Measurements from ENCODE around the gene FAIM2. TPM values are rescaled to one million over a fixed set of nuclear protein-coding genes. Genes with fewer than 3 reads are reported as not detected.
A peak's percentile ranks its signal among the peaks of the same experiment; 100 is the strongest.

The FAIM2 gene
- polyA plus RNA-seq (2013, experiment 1 of 2), result 0.50 TPM
- polyA plus RNA-seq (2013, experiment 2 of 2), result 1.3 TPM

DNA sequence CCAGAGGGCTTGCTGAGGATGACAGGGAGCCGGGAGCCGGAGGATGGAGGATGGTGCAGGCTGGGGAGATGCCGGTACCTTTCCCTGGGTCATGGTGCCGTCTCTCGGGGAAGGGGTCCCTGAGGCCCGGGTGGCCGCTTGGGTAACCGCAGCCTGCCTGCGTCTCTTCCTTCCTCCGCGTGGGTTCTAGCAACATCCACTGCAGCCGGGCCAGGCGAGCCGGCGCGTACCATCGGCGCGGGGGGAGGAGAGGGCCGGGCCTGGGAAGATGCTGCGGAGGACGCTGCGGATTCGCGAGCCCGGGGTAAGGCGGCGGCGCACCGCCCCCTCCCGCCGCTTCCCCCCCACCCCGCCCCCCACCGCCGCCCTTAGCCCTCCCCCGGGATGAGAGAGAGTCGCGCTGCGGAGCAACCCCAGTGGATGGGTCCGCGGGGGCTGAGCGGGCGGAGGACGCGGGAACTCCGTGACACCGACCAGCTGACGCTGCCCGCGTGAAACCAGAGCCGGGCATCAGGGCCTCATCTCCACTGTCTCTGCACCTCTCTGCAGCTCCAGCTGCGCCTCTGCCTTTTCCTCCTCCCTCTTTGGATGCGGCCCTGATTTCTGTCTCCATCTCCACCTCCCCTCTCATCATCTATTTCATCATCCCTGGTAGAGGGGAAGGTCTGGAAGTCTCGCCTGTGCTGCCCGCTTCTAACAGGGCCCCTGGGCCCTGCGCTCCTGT is at the start of gene FAIM2:
TSS of gene FAIM2 (minus strand) at position 201 of the 724 bp plus-strand sequence. CDS start at position 93, 108 bp downstream.
- H3K27ac ChIP-seq (ENCODE audit: low read depth, low read length), result no peak within 1 kb of the TSS
- peaks cover 25% of the 10 kb centered on the region for H3K27me3 ChIP-seq (ENCODE audit: insufficient read depth, low read length)
- no peaks in the 10 kb centered on the region for H3K9me3 ChIP-seq (ENCODE audit: insufficient read depth, low read depth, low read length)
- WGBS, result 21% methylated on average over 41 of the region's 56 CpGs
- H3K36me3 ChIP-seq (ENCODE audit: insufficient read depth, low read length), result no peaks in the 10 kb centered on the region
- no peak within 1 kb of the TSS for H3K9ac ChIP-seq (ENCODE audit: low read depth, low read length)
- 0 out of 2 replicates have a peak, but pooled peaks cover 4% of the 10 kb centered on the region for H3K4me1 ChIP-seq (ENCODE audit: insufficient read depth, low read length)
- H3K4me3 ChIP-seq (ENCODE audit: low read length), result peak within 1 kb of the TSS; percentile 45

DNA sequence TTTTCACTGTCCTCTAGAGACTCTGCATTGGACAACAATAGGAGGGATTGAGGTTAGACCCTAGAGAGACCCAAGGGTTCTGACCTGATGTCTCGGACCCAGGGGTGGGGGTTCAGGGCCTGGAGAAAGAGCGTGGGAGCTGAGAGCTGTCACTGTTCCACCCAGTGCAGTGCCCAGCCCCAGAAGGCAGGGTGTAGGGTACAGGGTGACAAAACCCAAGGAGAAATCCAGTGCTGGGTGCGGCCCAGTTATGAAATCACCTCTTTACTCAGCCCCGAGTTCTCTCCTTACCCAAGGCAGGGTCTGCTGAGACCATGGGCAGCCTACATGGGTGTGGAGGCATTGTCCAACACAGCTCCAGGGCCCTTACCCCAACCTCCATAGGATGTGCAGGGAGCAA is 49.5 kb upstream of the FAIM2 start:
- H3K9ac ChIP-seq (ENCODE audit: low read depth, low read length), result no peak overlapping the region
- no peak overlapping the region for H3K27ac ChIP-seq (ENCODE audit: low read depth, low read length)
- H3K36me3 ChIP-seq (ENCODE audit: insufficient read depth, low read length), result no peaks in the 10 kb centered on the region
- no peaks in the 10 kb centered on the region for H3K4me1 ChIP-seq (ENCODE audit: insufficient read depth, low read length)
- no peaks in the 10 kb centered on the region for H3K9me3 ChIP-seq (ENCODE audit: insufficient read depth, low read depth, low read length)
- H3K27me3 ChIP-seq (ENCODE audit: insufficient read depth, low read length), result peaks cover 29% of the 10 kb centered on the region
- no peak overlapping the region for H3K4me3 ChIP-seq (ENCODE audit: low read length)
- WGBS, result 95% methylated on average over 4 of the region's 4 CpGs

DNA sequence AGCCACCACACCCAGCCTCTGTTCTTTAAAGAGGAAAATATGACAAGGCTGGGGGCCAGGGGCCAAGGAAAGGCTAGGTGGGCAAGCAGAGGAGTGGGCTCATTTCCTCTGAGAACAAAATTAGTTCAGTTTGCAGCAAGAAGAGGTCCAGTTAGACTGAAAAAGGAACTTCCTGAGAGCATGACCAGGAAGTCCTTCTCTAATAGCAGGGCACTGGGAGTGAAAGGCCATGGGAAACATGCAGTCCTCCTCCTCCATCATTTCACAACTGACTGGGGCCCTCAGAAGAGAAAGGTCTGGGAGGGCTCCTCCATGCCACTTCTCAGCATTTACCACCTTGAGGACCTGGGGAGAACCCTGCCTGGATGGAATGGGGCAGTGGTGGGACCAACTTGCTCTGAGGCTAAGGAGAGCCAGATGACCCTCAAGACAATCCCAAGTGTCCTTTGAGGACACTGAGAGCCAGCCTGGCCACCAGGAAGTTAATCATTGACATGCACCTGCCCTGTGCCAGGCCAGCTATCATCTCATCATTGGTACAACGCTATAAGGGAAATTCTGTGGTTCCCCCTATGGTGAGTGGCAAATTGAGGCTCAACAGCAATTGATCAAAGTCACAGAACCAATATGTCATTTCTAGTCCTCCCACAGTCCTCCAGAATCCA is 48.8 kb upstream of the FAIM2 start:
- Histone ChIP-seq H3K27ac (ENCODE audit: low read depth, low read length) (no peak overlapping the region), H3K9me3 (ENCODE audit: insufficient read depth, low read depth, low read length) (no peaks in the 10 kb centered on the region), H3K36me3 (ENCODE audit: insufficient read depth, low read length) (no peaks in the 10 kb centered on the region), H3K4me3 (ENCODE audit: low read length) (no peak overlapping the region), H3K4me1 (ENCODE audit: insufficient read depth, low read length) (0 out of 2 replicates have a peak, but pooled peaks cover 2% of the 10 kb centered on the region), H3K9ac (ENCODE audit: low read depth, low read length) (no peak overlapping the region), H3K27me3 (ENCODE audit: insufficient read depth, low read length) (peaks cover 25% of the 10 kb centered on the region)
- 74% methylated on average over 1 of the region's 1 CpG for WGBS

DNA sequence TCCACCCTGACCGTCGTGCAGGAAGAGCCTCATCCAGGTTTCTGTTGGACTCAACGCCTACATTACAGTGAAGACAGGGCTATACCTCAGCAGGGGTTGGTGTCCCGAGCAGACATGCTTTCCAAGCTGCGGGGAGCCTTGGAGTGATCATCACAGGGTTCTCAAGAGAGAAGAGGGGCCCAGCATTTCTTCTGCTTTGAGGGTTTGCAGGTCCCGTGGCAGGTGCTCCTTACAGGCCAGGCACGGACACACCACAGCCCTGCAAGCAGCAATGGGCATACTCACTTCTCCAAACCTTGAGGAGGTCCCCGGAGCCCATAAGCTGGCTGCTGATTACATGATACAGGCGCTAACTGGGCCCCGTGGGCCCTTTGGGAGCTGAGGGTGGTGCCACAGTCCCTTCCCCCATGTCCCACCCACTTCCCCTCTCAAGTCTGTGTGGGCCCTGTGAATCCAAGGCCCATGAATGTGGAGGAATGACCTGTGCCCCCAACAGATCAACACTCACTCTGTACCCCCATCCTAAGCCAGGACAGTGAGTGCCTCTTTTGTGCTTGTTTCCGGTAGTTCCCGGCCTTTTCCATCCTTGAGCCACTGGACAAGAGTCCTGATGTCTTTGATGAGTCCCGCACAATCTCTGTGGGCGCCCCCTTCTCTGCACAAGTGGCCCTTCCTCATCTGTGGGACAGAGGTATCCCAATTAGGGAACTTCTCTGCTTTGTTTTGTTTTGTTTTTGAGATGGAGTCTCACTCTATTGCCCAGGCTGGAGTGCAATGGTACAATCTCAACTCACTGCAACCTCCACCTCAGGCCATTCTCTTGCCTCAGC is 47.9 kb upstream of the FAIM2 start:
- H3K4me1 ChIP-seq (ENCODE audit: insufficient read depth, low read length), result 0 out of 2 replicates have a peak, but pooled peaks cover 2% of the 10 kb centered on the region
- H3K36me3 ChIP-seq (ENCODE audit: insufficient read depth, low read length), result no peaks in the 10 kb centered on the region
- no peak overlapping the region for H3K27ac ChIP-seq (ENCODE audit: low read depth, low read length)
- H3K4me3 ChIP-seq (ENCODE audit: low read length), result no peak overlapping the region
- no peak overlapping the region for H3K9ac ChIP-seq (ENCODE audit: low read depth, low read length)
- peaks cover 21% of the 10 kb centered on the region for H3K27me3 ChIP-seq (ENCODE audit: insufficient read depth, low read length)
- H3K9me3 ChIP-seq (ENCODE audit: insufficient read depth, low read depth, low read length), result no peaks in the 10 kb centered on the region
- WGBS, result 85% methylated on average over 14 of the region's 14 CpGs

DNA sequence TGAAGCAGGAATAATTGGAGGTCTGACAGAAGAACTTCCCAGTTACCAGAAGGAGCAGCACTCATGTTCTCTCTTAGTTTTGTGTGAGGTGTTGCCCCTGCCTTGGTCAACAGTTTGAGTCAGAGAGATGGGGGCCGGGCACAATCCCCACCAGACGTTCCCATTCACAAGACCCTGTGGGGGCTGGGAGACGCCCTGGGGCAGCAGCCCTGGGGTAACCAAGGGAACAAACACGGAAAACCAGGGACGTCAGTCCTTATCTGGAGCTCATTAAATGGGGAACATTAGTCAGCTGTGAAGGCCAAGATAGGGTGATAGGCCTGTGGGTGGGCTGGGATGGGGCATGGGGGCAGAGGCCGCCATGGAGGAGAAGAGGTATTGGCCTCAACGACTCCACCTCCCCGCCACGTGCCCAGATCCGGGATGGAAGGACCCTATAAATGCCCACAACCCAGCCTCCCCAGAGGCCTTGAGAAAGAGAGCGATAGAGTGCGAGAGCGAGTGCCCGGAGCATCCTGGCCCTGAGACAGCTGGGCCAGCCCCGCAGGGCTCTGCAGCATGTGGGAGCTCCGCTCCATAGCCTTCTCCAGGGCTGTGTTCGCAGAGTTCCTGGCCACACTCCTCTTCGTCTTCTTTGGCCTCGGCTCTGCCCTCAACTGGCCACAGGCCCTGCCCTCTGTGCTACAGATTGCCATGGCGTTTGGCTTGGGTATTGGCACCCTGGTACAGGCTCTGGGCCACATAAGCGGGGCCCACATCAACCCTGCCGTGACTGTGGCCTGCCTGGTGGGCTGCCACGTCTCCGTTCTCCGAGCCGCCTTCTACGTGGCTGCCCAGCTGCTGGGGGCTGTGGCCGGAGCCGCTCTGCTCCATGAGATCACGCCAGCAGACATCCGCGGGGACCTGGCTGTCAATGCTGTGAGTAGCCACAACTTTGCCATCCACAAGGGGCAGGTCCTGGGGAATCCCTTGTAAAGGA is 46.9 kb upstream of the FAIM2 start, which contains the start of gene AQP2:
TSS of gene AQP2 (plus strand) at position 465 of the 979 bp plus-strand sequence. CDS start at position 559, 94 bp downstream.
- H3K4me1 ChIP-seq (ENCODE audit: insufficient read depth, low read length), result peaks cover 11% of the 10 kb centered on the region
- WGBS, result 91% methylated on average over 32 of the region's 32 CpGs
- no peak within 1 kb of the TSS for H3K27ac ChIP-seq (ENCODE audit: low read depth, low read length)

DNA sequence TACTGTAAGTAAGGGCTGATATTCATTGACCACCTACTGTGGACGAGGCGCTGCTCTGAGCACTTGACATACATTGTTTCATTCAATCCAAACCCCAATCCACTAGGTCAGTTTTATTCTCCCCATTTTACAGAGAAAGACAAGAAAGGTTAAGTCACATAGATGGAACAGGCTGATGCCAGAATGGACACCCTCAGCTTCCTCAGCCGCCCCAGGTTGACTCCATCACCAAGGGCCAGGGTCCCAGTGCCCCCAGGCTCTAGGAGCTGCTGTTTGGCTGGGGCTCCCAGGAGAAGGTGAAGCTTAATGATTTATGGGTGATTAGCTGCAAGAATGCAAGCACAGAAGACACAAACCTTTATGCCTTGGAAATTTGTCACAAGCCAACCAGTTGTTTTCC is 46.2 kb upstream of the FAIM2 start:
- H3K36me3 ChIP-seq (ENCODE audit: insufficient read depth, low read length), result no peaks in the 10 kb centered on the region
- H3K4me1 ChIP-seq (ENCODE audit: insufficient read depth, low read length), result peaks cover 11% of the 10 kb centered on the region
- WGBS, result 92% methylated on average over 3 of the region's 3 CpGs
- H3K4me3 ChIP-seq (ENCODE audit: low read length), result no peak overlapping the region
- H3K9ac ChIP-seq (ENCODE audit: low read depth, low read length), result no peak overlapping the region
- H3K27ac ChIP-seq (ENCODE audit: low read depth, low read length), result no peak overlapping the region
- no peaks in the 10 kb centered on the region for H3K9me3 ChIP-seq (ENCODE audit: insufficient read depth, low read depth, low read length)
- H3K27me3 ChIP-seq (ENCODE audit: insufficient read depth, low read length), result peaks cover 14% of the 10 kb centered on the region

More for the DNA sequence above, 46.9 kb upstream of the FAIM2 start, which contains the start of gene AQP2:
- Histone ChIP-seq H3K4me3 (ENCODE audit: low read length) (no peak within 1 kb of the TSS), H3K9me3 (ENCODE audit: insufficient read depth, low read depth, low read length) (no peaks in the 10 kb centered on the region), H3K36me3 (ENCODE audit: insufficient read depth, low read length) (no peaks in the 10 kb centered on the region), H3K9ac (ENCODE audit: low read depth, low read length) (no peak within 1 kb of the TSS), H3K27me3 (ENCODE audit: insufficient read depth, low read length) (peaks cover 12% of the 10 kb centered on the region)

DNA sequence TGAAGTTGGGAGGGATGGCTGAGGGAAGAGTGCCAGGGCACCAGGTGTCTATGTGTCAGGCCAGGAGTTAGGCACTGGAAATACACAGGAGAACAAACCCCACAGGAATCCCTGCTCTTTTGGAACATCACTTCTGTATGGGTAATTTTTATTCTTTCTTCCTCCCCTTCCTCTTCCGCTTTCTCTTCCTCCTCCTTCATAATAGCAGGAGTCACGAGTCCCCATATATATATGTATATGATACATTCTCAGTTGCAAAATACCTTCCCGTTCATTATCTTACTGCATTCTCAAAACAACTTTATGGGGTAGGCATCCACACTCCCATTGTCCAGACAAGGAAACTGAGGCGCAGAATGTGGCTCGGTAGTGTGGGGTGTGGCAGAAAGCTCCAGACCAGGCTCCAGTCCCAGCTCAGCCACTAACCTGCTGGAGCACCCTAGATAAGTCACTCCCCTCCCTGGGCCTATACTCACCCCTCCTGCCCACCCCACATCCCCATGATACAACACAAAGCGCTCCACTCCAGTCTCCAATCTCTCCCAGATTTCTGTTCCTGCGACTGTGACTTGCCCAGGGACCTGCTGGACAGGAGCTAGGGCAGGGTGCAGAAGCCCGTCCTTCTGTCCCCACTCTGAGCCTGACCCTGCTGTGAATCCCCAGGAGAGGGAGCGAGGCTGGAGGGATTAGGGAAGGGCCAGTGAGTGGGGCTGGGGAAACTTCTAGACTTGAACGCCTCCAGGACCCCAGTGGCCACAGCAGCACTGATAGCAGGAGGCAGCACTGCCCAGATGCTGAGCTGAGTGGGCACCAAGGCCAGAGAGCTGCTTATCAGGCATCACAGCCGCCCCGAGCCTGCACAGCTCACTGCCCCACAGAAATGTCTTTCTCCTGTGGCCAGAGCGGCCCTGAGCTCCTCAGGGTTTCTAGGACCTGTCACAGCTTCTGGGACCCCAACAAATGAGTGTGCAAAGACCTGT is 45.5 kb upstream of the FAIM2 start:
- WGBS, result 92% methylated on average over 12 of the region's 13 CpGs
- Histone ChIP-seq H3K27ac (ENCODE audit: low read depth, low read length) (no peak overlapping the region), H3K4me3 (ENCODE audit: low read length) (no peak overlapping the region), H3K9ac (ENCODE audit: low read depth, low read length) (no peak overlapping the region), H3K36me3 (ENCODE audit: insufficient read depth, low read length) (no peaks in the 10 kb centered on the region), H3K4me1 (ENCODE audit: insufficient read depth, low read length) (peaks cover 11% of the 10 kb centered on the region), H3K9me3 (ENCODE audit: insufficient read depth, low read depth, low read length) (no peaks in the 10 kb centered on the region), H3K27me3 (ENCODE audit: insufficient read depth, low read length) (peaks cover 15% of the 10 kb centered on the region)

DNA sequence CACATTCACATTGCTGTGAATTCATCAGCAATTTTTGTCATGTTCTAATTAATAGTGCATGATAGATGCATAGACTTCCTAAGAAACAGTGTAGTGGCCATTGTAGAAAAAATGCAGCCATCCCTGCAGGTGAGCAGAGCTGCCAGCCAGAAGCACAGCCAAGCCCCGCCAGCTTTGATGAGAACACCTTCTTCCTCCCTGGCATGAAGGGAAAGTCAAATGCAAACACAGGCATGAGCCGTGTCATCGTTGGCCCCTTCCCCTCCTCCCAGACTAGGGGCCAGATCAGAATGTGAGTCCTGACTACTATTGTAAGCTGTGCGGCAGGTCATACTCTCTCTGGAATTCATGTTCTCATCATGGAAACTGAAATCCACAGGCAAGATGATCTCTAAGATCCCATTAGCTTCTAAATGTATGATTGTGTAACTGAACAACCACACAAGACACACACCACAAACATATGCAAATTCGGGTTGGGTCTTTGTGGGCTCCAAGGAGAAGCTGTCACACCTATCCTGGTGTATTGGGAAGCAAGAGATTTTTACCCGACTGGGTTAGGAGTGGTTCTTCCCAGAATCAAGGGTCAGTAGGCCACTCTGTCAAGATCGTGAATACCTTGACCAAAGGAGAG is 44.0 kb upstream of the FAIM2 start:
- no peaks in the 10 kb centered on the region for H3K9me3 ChIP-seq (ENCODE audit: insufficient read depth, low read depth, low read length)
- 83% methylated on average over 7 of the region's 7 CpGs for WGBS
- H3K4me3 ChIP-seq (ENCODE audit: low read length), result no peak overlapping the region
- no peak overlapping the region for H3K27ac ChIP-seq (ENCODE audit: low read depth, low read length)
- no peaks in the 10 kb centered on the region for H3K36me3 ChIP-seq (ENCODE audit: insufficient read depth, low read length)
- no peak overlapping the region for H3K9ac ChIP-seq (ENCODE audit: low read depth, low read length)
- H3K27me3 ChIP-seq (ENCODE audit: insufficient read depth, low read length), result peaks cover 13% of the 10 kb centered on the region; the same call in 1 of the 2 replicates
- H3K4me1 ChIP-seq (ENCODE audit: insufficient read depth, low read length), result peaks cover 16% of the 10 kb centered on the region

DNA sequence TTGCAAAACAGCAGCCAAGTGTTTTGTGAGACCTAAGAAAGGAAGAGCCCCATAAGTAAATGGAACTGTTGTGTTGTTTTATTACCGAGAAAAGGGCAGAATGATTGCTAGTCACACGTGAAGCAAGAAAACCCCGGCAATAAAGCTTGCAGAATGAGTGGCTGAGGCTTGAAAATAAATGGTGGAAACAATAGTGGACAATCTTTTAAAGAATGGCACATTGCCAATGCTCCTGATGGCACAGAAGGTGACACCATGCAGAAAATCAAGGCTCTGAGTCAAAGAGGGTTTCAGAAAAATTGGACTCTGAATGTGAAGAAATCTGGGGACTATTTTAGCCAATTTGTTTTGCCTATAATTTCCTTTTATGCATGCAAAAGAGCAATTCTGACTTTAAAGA is 42.8 kb upstream of the FAIM2 start:
- Histone ChIP-seq H3K27ac (ENCODE audit: low read depth, low read length) (no peak overlapping the region), H3K4me3 (ENCODE audit: low read length) (no peak overlapping the region; the same call in 1 of the 2 replicates), H3K9me3 (ENCODE audit: insufficient read depth, low read depth, low read length) (no peaks in the 10 kb centered on the region), H3K36me3 (ENCODE audit: insufficient read depth, low read length) (no peaks in the 10 kb centered on the region), H3K4me1 (ENCODE audit: insufficient read depth, low read length) (peaks cover 20% of the 10 kb centered on the region), H3K27me3 (ENCODE audit: insufficient read depth, low read length) (peaks cover 13% of the 10 kb centered on the region; the same call in 1 of the 2 replicates), H3K9ac (ENCODE audit: low read depth, low read length) (no peak overlapping the region)
- WGBS, result 80% methylated on average over 3 of the region's 3 CpGs

Data from HUES64 (cell line).